Neural cell (in vitro differentiated cells): ENCODE results near the gene SLC2A13.

Source experiments
- EP300 ChIP-seq: fragments of 450-650 bp; conservative IDR thresholded peaks from 2 replicates; pipeline ENCODE4 v1.6.1; 2014; ENCODE audit warnings: antibody characterized with exemption, mild to moderate bottlenecking, moderate library complexity; ENCODE audit not compliant: poor library complexity, severe bottlenecking
- EZH2 ChIP-seq: fragments of 200-600, 300-800 bp; shearing (Covaris generic), sonication (generic); IDR thresholded peaks from 2 replicates; pipeline ENCODE4 v1.6.1; 2014; ENCODE audit warnings: antibody characterized with exemption, low read length, borderline replicate concordance, mild to moderate bottlenecking; ENCODE audit not compliant: insufficient read depth, poor library complexity, severe bottlenecking
- MXI1 ChIP-seq: fragments of 450-650 bp; conservative IDR thresholded peaks from 2 replicates; pipeline ENCODE4 v1.6.1; 2014; ENCODE audit warnings: antibody characterized with exemption, mild to moderate bottlenecking; ENCODE audit not compliant: poor library complexity, severe bottlenecking
- POLR2AphosphoS5 ChIP-seq: IDR thresholded peaks from 2 replicates; pipeline ENCODE4 v1.6.1; 2012
- SMC3 ChIP-seq: fragments of 450-650 bp; conservative IDR thresholded peaks from 2 replicates; pipeline ENCODE4 v1.6.1; 2014; ENCODE audit warnings: antibody characterized with exemption, mild to moderate bottlenecking, moderate library complexity; ENCODE audit not compliant: poor library complexity
- TF ChIP-seq, protein P1 (sequence below): fragments of 450-650 bp; IDR thresholded peaks from 2 replicates; pipeline ENCODE4 v1.5.1; 2014; ENCODE audit warnings: antibody characterized with exemption, mild to moderate bottlenecking, moderate library complexity; ENCODE audit not compliant: poor library complexity, severe bottlenecking
- TF ChIP-seq, protein P2 (sequence below): IDR thresholded peaks from 2 replicates; pipeline ENCODE4 v1.6.1; 2012; ENCODE audit warnings: borderline replicate concordance

DNA sequence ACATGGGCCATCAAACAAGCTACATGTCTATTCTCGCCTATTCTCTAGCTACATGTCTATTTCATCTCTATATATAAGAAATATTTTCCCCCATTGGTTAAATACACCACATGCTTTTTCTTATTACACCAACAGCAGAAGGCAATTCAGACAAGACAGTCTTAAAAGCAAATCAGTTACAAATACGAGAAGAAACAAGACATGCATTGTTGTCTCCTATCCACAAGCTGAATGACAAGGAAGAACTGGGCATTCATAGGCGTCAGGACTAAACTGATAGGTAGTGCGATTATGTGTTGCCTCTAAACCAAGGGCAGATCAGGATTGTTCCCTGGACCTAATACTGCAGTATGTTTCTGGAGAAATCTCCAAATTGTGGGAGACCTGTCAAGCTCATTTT is 19.4 kb downstream of the SLC2A13 start:
- TF ChIP-seq EZH2 (no peak), EP300 (no peak), POLR2AphosphoS5 (no peak), SMC3 (no peak), MXI1 (no peak)
- TF ChIP-seq, protein P1, sequence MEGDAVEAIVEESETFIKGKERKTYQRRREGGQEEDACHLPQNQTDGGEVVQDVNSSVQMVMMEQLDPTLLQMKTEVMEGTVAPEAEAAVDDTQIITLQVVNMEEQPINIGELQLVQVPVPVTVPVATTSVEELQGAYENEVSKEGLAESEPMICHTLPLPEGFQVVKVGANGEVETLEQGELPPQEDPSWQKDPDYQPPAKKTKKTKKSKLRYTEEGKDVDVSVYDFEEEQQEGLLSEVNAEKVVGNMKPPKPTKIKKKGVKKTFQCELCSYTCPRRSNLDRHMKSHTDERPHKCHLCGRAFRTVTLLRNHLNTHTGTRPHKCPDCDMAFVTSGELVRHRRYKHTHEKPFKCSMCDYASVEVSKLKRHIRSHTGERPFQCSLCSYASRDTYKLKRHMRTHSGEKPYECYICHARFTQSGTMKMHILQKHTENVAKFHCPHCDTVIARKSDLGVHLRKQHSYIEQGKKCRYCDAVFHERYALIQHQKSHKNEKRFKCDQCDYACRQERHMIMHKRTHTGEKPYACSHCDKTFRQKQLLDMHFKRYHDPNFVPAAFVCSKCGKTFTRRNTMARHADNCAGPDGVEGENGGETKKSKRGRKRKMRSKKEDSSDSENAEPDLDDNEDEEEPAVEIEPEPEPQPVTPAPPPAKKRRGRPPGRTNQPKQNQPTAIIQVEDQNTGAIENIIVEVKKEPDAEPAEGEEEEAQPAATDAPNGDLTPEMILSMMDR, result no peak
- TF ChIP-seq, protein P2, sequence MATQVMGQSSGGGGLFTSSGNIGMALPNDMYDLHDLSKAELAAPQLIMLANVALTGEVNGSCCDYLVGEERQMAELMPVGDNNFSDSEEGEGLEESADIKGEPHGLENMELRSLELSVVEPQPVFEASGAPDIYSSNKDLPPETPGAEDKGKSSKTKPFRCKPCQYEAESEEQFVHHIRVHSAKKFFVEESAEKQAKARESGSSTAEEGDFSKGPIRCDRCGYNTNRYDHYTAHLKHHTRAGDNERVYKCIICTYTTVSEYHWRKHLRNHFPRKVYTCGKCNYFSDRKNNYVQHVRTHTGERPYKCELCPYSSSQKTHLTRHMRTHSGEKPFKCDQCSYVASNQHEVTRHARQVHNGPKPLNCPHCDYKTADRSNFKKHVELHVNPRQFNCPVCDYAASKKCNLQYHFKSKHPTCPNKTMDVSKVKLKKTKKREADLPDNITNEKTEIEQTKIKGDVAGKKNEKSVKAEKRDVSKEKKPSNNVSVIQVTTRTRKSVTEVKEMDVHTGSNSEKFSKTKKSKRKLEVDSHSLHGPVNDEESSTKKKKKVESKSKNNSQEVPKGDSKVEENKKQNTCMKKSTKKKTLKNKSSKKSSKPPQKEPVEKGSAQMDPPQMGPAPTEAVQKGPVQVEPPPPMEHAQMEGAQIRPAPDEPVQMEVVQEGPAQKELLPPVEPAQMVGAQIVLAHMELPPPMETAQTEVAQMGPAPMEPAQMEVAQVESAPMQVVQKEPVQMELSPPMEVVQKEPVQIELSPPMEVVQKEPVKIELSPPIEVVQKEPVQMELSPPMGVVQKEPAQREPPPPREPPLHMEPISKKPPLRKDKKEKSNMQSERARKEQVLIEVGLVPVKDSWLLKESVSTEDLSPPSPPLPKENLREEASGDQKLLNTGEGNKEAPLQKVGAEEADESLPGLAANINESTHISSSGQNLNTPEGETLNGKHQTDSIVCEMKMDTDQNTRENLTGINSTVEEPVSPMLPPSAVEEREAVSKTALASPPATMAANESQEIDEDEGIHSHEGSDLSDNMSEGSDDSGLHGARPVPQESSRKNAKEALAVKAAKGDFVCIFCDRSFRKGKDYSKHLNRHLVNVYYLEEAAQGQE, result no peak
